ENCODE results near the gene FAM13C. TPM values are rescaled to one million over a fixed set of nuclear protein-coding genes. Genes with fewer than 3 reads are reported as not detected.

FAM13C gene
- total and polyA plus RNA-seq, 2 of the 13 experiments (the other 11 are each of a cell fraction or from before 2014, with no cell fraction given): 0.07 to 0.26 TPM

GRCh38 chr10:59252491-59252890, 109.9 kb downstream of the FAM13C start:
- DNase-seq (ENCODE audit: low spot score): no peak

GRCh38 chr10:59245686-59246085, 116.7 kb downstream of the FAM13C start:
- H3K36me3 ChIP-seq (replicated peaks in 1 of 2; ENCODE audit: control insufficient read depth in 1 of 2, insufficient read depth in 2 of 2, low read length in 2 of 2): peaks cover 20 to 69% of the 10 kb centered on the region in 2 experiments
- no peaks in the 10 kb centered on the region for H3K4me1 ChIP-seq (ENCODE audit: insufficient read depth, low read length)
- WGBS (ENCODE audit: low lambda C conversion rate): 98% methylated on average over 1 of the region's 1 CpG
- in situ Hi-C loops (cut with HindIII; ENCODE audit: extremely low pct_ligation_motif_present, low pct_unique_long_range_greater_than_20kb) (no loop called here), intact Hi-C loops (cut with micrococcal nuclease; ENCODE audit: unreplicated experiment) (loop anchor here (10.0 kb wide), 1 partner anchor 579 kb away; no protein-coding TSS in a partner anchor)
- DNase-seq (ENCODE audit: low spot score) (no peak), FAIRE-seq (no peak), ATAC-seq (no peak)
- no peaks in the 10 kb centered on the region for H3K27me3 ChIP-seq (ENCODE audit: control insufficient read depth in 1 of 2, insufficient read depth in 2 of 2, low read length in 2 of 2)
- H3K9me3 ChIP-seq (ENCODE audit: low read length): no peaks in the 10 kb centered on the region
- TF ChIP-seq ZNF251 (CRISPR knock-in tag; IDR thresholded peaks at IDR 0.05) (no peak), ATF7 (IDR thresholded peaks at IDR 0.05) (0 out of 2 replicates have a peak, but pooled peaks have one; percentile 13), ATF7 (CRISPR knock-in tag; IDR thresholded peaks at IDR 0.05) (no peak)
- H3K4me2 ChIP-seq (ENCODE audit: low read depth, low read length): no peak overlapping the region
- no peak overlapping the region for H3K27ac ChIP-seq (ENCODE audit: extremely low read length, insufficient read depth, low read length)
- H3K4me3 ChIP-seq (replicated peaks in 1 of 3; ENCODE audit: insufficient read depth in 1 of 3, low read depth in 2 of 3, low read length in 3 of 3): no peak overlapping the region
- CTCF ChIA-PET (ENCODE audit: low intra/inter-chr PET ratio, low total read pairs): no interaction called here
- no peak overlapping the region for H2AFZ ChIP-seq (ENCODE audit: low read length)
- POLR2A ChIA-PET: no interaction called here
- no peaks in the 10 kb centered on the region for H3K79me2 ChIP-seq (ENCODE audit: insufficient read depth, low read length)
- no TSS peak for BruUV-seq (replicated peaks)
- peaks cover 2% of the 10 kb centered on the region; the same call in 1 of the 2 replicates for H4K20me1 ChIP-seq (ENCODE audit: insufficient read depth, low read length)
- no peak overlapping the region for H3K9ac ChIP-seq (ENCODE audit: insufficient read depth, low read depth, low read length)

More at GRCh38 chr10:59252491-59252890, 109.9 kb downstream of the FAM13C start:
- Histone ChIP-seq H3K4me1 (ENCODE audit: insufficient read depth, low read length) (no peaks in the 10 kb centered on the region), H2AFZ (ENCODE audit: low read length) (no peak overlapping the region), H3K36me3 (replicated peaks in 1 of 2; ENCODE audit: control insufficient read depth in 1 of 2, insufficient read depth in 2 of 2, low read length in 2 of 2) (peaks cover 5 to 24% of the 10 kb centered on the region in 2 experiments; a peak in 4 of 5 replicates), H3K27ac (ENCODE audit: extremely low read length, insufficient read depth, low read length) (no peak overlapping the region), H3K79me2 (ENCODE audit: insufficient read depth, low read length) (no peaks in the 10 kb centered on the region), H4K20me1 (ENCODE audit: insufficient read depth, low read length) (0 out of 2 replicates have a peak, but pooled peaks cover 2% of the 10 kb centered on the region), H3K9ac (ENCODE audit: insufficient read depth, low read depth, low read length) (no peak overlapping the region), H3K4me2 (ENCODE audit: low read depth, low read length) (no peak overlapping the region), H3K4me3 (replicated peaks in 1 of 3; ENCODE audit: insufficient read depth in 1 of 3, low read depth in 2 of 3, low read length in 3 of 3) (no peak overlapping the region), H3K27me3 (ENCODE audit: control insufficient read depth in 1 of 2, insufficient read depth in 2 of 2, low read length in 2 of 2) (no peaks in the 10 kb centered on the region), H3K9me3 (ENCODE audit: low read length) (no peaks in the 10 kb centered on the region)
- intact Hi-C loops (cut with micrococcal nuclease; ENCODE audit: unreplicated experiment): no loop called here
- peak; percentile 84 for TF ChIP-seq RBM22 (optimal IDR thresholded peaks at IDR 0.05; ENCODE audit: low read length)
- TF ChIP-seq AGO2 (optimal IDR thresholded peaks at IDR 0.05; ENCODE audit: low read depth, low read length): peak; percentile 51
- no peak for TF ChIP-seq RORA (CRISPR knock-in tag; IDR thresholded peaks at IDR 0.05)
- POLR2A ChIA-PET: no interaction called here
- ATAC-seq (peak; percentile 15), FAIRE-seq (no peak)
- in situ Hi-C loops (cut with HindIII; ENCODE audit: extremely low pct_ligation_motif_present, low pct_unique_long_range_greater_than_20kb): no loop called here
- BruUV-seq (replicated peaks): no TSS peak
- CTCF ChIA-PET (ENCODE audit: low intra/inter-chr PET ratio, low total read pairs): no interaction called here

Data from HepG2 (cell line).